DND-41 (cell line): Measurements from ENCODE around the gene MGME1.

ENCODE experiments used
- ATAC-seq: fragments of 200-7000 bp; cut with Tn5 transposase; 3 replicates; pipeline ENCODE4 v1.9.1; 2021; ENCODE audit warnings: low read depth; ENCODE audit not compliant: insufficient read depth
- DNase-seq: peaks from one replicate; pipeline ENCODE4 v3.0.0-alpha.2; 2020
- H2AFZ ChIP-seq: 2 replicates; pipeline ENCODE4 v1.6.0; 2012; ENCODE audit warnings: low read depth, low read length
- H3K27ac ChIP-seq: 2 replicates; pipeline ENCODE4 v1.5.1; 2012; ENCODE audit warnings: low read length, inconsistent platforms
- H3K27me3 ChIP-seq: fragments of 200-600 bp; sonication (generic); 2 replicates; pipeline ENCODE4 v1.6.0; 2012; ENCODE audit warnings: low read length, mild to moderate bottlenecking, inconsistent platforms; ENCODE audit not compliant: insufficient read depth, poor library complexity
- H3K36me3 ChIP-seq: 2 replicates; pipeline ENCODE4 v1.5.1; 2012; ENCODE audit warnings: low read length, inconsistent platforms; ENCODE audit not compliant: insufficient read depth
- H3K4me1 ChIP-seq: 2 replicates; pipeline ENCODE4 v1.5.1; 2012; ENCODE audit warnings: mild to moderate bottlenecking, low read length; ENCODE audit not compliant: insufficient read depth
- H3K4me2 ChIP-seq: 2 replicates; pipeline ENCODE4 v1.6.0; 2012; ENCODE audit warnings: mild to moderate bottlenecking, moderate library complexity, low read length, inconsistent platforms; ENCODE audit not compliant: insufficient read depth
- H3K4me3 ChIP-seq, 2 experiments: fragments of 200-600 bp in 1 of 2; shearing (Covaris generic) in 1 of 2; 2 replicates each; pipeline ENCODE4 v1.5.1; 2012 to 2016; ENCODE audit warnings: inconsistent platforms in 2 of 2, low read length in 2 of 2, mild to moderate bottlenecking in 2 of 2, low read depth in 1 of 2, moderate library complexity in 1 of 2
- H3K79me2 ChIP-seq: 2 replicates; pipeline ENCODE4 v1.6.0; 2012; ENCODE audit warnings: low read length, inconsistent platforms; ENCODE audit not compliant: insufficient read depth
- H3K9ac ChIP-seq: 2 replicates; pipeline ENCODE4 v1.6.0; 2012; ENCODE audit warnings: low read depth, mild to moderate bottlenecking, inconsistent platforms, low read length, moderate library complexity
- H3K9me3 ChIP-seq: 2 replicates; pipeline ENCODE4 v1.5.1; 2012; ENCODE audit warnings: low read length, moderate library complexity, mild to moderate bottlenecking, inconsistent platforms; ENCODE audit not compliant: insufficient read depth, severe bottlenecking
- H4K20me1 ChIP-seq: 2 replicates; pipeline ENCODE4 v1.6.0; 2012; ENCODE audit warnings: low read length; ENCODE audit not compliant: insufficient read depth
- CTCF ChIP-seq: IDR thresholded peaks from 2 replicates; pipeline ENCODE4 v1.5.1; 2012; ENCODE audit warnings: borderline replicate concordance, low read length, moderate library complexity, mild to moderate bottlenecking; ENCODE audit not compliant: poor library complexity, severe bottlenecking; ENCODE audit errors: extremely low read depth
- EZH2 ChIP-seq: IDR thresholded peaks from 3 replicates; pipeline ENCODE4 v1.6.1; 2012; ENCODE audit warnings: borderline replicate concordance, low read depth, mild to moderate bottlenecking, moderate library complexity, low read length, inconsistent platforms; ENCODE audit not compliant: severe bottlenecking

Gene MGME1

DNA sequence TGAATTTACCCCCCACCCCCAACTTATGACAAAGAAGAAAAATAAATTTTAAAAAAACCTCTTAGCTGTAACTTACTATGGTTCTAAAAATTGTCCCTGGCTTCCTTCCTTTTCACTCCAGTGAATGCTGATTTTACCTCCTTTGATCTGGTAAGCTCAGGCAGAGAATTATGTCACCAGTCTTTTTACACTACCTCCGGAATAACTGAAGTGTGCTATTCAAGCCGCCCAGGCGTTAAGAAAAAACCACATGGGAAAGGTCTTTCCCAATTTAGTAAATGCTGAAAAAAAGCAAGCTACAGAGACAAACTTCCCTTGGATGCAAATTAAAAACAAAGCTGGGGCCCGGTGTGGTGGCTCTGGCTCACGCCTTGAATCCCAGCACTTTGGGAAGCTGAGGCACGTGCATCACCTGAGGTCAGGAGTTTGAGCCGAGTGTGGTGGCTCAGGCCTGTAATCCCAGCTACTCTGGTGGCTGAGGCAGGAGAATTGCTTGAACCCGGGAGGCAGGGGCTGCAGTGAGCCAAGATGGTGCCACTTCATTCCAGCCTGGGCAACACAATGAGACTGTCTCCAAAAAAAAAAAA is 12.6 kb upstream of the MGME1 start:
- peaks cover 97% of the 10 kb centered on the region for H3K36me3 ChIP-seq
- H3K27ac ChIP-seq = no peak overlapping the region
- peaks cover 98% of the 10 kb centered on the region for H3K79me2 ChIP-seq
- no peak overlapping the region for H3K4me2 ChIP-seq
- no peak for ATAC-seq
- H3K27me3 ChIP-seq = no peaks in the 10 kb centered on the region
- H3K4me3 ChIP-seq = no peak overlapping the region
- no peak overlapping the region for H3K9ac ChIP-seq
- TF ChIP-seq EZH2 = no peak
- no peak for TF ChIP-seq CTCF
- DNase-seq = no peak
- H4K20me1 ChIP-seq = peaks cover 89% of the 10 kb centered on the region
- no peaks in the 10 kb centered on the region for H3K9me3 ChIP-seq
- peaks cover 25% of the 10 kb centered on the region for H3K4me1 ChIP-seq
- no peak overlapping the region for H2AFZ ChIP-seq

- H3K4me2 ChIP-seq = 0 out of 2 replicates have a peak overlapping the region, but pooled peaks have one; percentile 20
- peaks cover 40% of the 10 kb centered on the region for H3K4me1 ChIP-seq
- ATAC-seq (no peak), DNase-seq (no peak)
- H3K9me3 ChIP-seq = no peaks in the 10 kb centered on the region
- peaks cover 99% of the 10 kb centered on the region for H4K20me1 ChIP-seq
- peaks cover 95% of the 10 kb centered on the region for H3K36me3 ChIP-seq
- no peak overlapping the region for H3K4me3 ChIP-seq
- H3K9ac ChIP-seq = no peak overlapping the region
- H3K27ac ChIP-seq = no peak overlapping the region
- no peak overlapping the region for H2AFZ ChIP-seq
- H3K27me3 ChIP-seq = no peaks in the 10 kb centered on the region
- H3K79me2 ChIP-seq = peaks cover 100% of the 10 kb centered on the region
- TF ChIP-seq CTCF = no peak
- no peak for TF ChIP-seq EZH2
Observed at GRCh38 chr20:17957505-17958363, 11.1 kb upstream of the MGME1 start.

- H3K4me1 ChIP-seq = peaks cover 49% of the 10 kb centered on the region
- peaks cover 100% of the 10 kb centered on the region for H3K79me2 ChIP-seq
- peak overlapping the region; percentile 26; the same call in 1 of the 2 replicates for H3K4me2 ChIP-seq
- H3K9me3 ChIP-seq = no peaks in the 10 kb centered on the region
- peak overlapping the region; percentile 25; the same call in 1 of the 2 replicates for H3K27ac ChIP-seq
- H3K4me3 ChIP-seq = no peak overlapping the region
- no peak overlapping the region for H3K9ac ChIP-seq
- H3K36me3 ChIP-seq = peaks cover 95% of the 10 kb centered on the region
- peaks cover 99% of the 10 kb centered on the region for H4K20me1 ChIP-seq
- H3K27me3 ChIP-seq = no peaks in the 10 kb centered on the region
- no peak for TF ChIP-seq EZH2
- TF ChIP-seq CTCF = no peak
- no peak for DNase-seq
- peak; percentile 10; the same call in 1 of the 3 replicates for ATAC-seq
- no peak overlapping the region for H2AFZ ChIP-seq
Observed at GRCh38 chr20:17958373-17959256, 10.2 kb upstream of the MGME1 start.
